ENCODE data around the gene HBZ. TPM values are rescaled to one million over a fixed set of nuclear protein-coding genes. Genes with fewer than 3 reads are reported as not detected.

HBZ gene
- total and polyA plus RNA-seq, 2 of the 8 experiments (the other 6 are each of a cell fraction or from before 2014, with no cell fraction given): 0.12 TPM; not detected in 1

DNA sequence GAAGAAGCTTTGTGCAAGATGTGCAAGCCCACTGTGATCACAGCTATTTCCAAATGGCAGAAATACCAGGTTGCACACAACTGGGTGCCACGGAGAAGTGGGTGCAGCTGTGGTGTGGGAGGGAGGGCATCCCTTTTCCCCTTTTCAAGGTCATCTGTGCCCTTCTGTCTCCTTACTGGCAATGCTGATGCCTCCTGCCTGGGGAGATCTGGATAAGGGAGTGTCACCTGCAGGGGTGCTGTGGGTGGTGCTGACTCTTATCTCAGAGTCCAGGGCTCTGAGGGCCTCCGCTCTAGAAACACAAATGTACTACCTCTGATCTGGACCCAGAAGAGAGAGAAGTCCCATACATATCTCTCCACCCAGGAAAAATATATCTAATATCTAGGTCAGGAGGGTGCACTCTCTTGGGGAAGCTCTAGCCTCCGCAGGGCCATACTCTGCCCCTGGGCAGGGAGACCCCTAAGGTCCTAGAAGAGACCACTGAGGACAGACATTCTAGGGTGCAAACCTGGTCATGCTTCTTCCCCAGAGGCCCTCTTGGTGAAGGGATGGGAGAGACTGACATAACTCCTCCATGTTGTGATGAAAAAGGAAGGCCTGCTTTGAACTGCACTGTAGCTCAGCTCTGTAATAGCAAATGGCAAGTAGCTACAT lies 32.5 kb upstream of the HBZ start:
- no peak overlapping the region for H3K4me3 ChIP-seq (ENCODE audit: extremely low read depth in 1 of 4, insufficient read depth in 2 of 4, low read depth in 3 of 4, low read length in 4 of 4)
- H3K27ac ChIP-seq (ENCODE audit: low read depth, low read length): no peak overlapping the region
- no peak overlapping the region for H3K14ac ChIP-seq (ENCODE audit: insufficient read length)
- H3K23ac ChIP-seq (ENCODE audit: insufficient read length): no peak overlapping the region
- no peak overlapping the region for H2BK15ac ChIP-seq (ENCODE audit: low read length)
- peaks cover 0 to 4% (median 1%) of the 10 kb centered on the region in 4 experiments; a peak in 4 of 7 replicates for H3K4me1 ChIP-seq (replicated peaks in 1 of 4; ENCODE audit: control insufficient read depth in 3 of 4, insufficient read depth in 4 of 4, low read length in 3 of 4)
- no peak overlapping the region for H2BK20ac ChIP-seq (ENCODE audit: low read length)
- no peaks in the 10 kb centered on the region for H3K79me1 ChIP-seq (ENCODE audit: low read depth, low read length)
- H3K56ac ChIP-seq (replicated peaks; ENCODE audit: insufficient read length, low read depth, low read length): no peak overlapping the region
- no peak overlapping the region for H4K5ac ChIP-seq (ENCODE audit: insufficient read length, low read depth, low read length)
- H2BK12ac ChIP-seq (ENCODE audit: low read depth, low read length): no peak overlapping the region
- H4K8ac ChIP-seq (ENCODE audit: extremely low read depth, insufficient read depth, low read length): no peak overlapping the region
- no peak overlapping the region for H2AK5ac ChIP-seq (ENCODE audit: low read depth, low read length)
- no peaks in the 10 kb centered on the region for H3K27me3 ChIP-seq (replicated peaks in 1 of 4; ENCODE audit: control insufficient read depth in 3 of 4, extremely low read depth in 1 of 4, insufficient read depth in 3 of 4, low read length in 3 of 4)
- H3K79me2 ChIP-seq (ENCODE audit: control insufficient read depth in 1 of 2, insufficient read depth in 2 of 2, low read length in 2 of 2): no peaks in the 10 kb centered on the region
- H3K9ac ChIP-seq (replicated peaks in 1 of 4; ENCODE audit: extremely low read depth in 1 of 4, low read depth in 3 of 4, low read length in 3 of 4): no peak overlapping the region
- H3K18ac ChIP-seq (ENCODE audit: extremely low read depth, low read length): no peak overlapping the region
- no peak overlapping the region for H2AFZ ChIP-seq (ENCODE audit: low read length)
- H3K36me3 ChIP-seq (ENCODE audit: control insufficient read depth in 2 of 4, insufficient read depth in 4 of 4, low read length in 3 of 4): peaks cover 0 to 2% (median 0%) of the 10 kb centered on the region in 4 experiments; a peak in 1 of 8 replicates
- no peaks in the 10 kb centered on the region for H3K9me3 ChIP-seq (ENCODE audit: insufficient read depth in 2 of 2, low read depth in 1 of 2, low read length in 1 of 2)
- no peak overlapping the region for H2BK5ac ChIP-seq (ENCODE audit: low read depth, low read length)
- WGBS, 2 experiments (ENCODE audit: extremely low coverage in 1 of 2, insufficient coverage in 1 of 2, insufficient read length in 1 of 2, insufficient replicate concordance in 2 of 2, low coverage in 1 of 2, low lambda C conversion rate in 2 of 2, missing lambda C conversion rate in 1 of 2): 90% methylated on average over 3 of the region's 3 CpGs; no CpG with 5 or more reads in 1 of the 2 experiments
- FAIRE-seq (no peak), DNase-seq (ENCODE audit: low read depth in 1 of 2, low spot score in 2 of 2) (no peak)
- H2BK120ac ChIP-seq (replicated peaks; ENCODE audit: low read depth, low read length): no peak overlapping the region
- H4K91ac ChIP-seq (replicated peaks; ENCODE audit: insufficient read length, low read length): no peak overlapping the region
- H3K23me2 ChIP-seq (ENCODE audit: low read depth, low read length): no peaks in the 10 kb centered on the region
- peaks cover 0 to 13% of the 10 kb centered on the region in 2 experiments for H4K20me1 ChIP-seq (replicated peaks in 1 of 2; ENCODE audit: control insufficient read depth in 1 of 2, insufficient read depth in 2 of 2, low read length in 2 of 2)
- H3K4me2 ChIP-seq (ENCODE audit: insufficient read depth in 1 of 2, low read depth in 2 of 2, low read length in 2 of 2): no peak overlapping the region
- CTCF ChIA-PET (ENCODE audit: partially characterized antibody): interaction anchor here (0.6 to 5.8 kb wide), 8 partner anchors 7 to 122 kb away, joined by 3 to 43 read pairs (median 4); no protein-coding TSS in a partner anchor
- no peak overlapping the region for H3K4ac ChIP-seq (replicated peaks; ENCODE audit: insufficient read length, low read depth, low read length)
- POLR2A ChIA-PET (ENCODE audit: partially characterized antibody): interaction anchor here (0.8 to 0.9 kb wide), 2 partner anchors 11 to 58 kb away, joined by 3 to 4 read pairs; no protein-coding TSS in a partner anchor
- TF ChIP-seq E2F6 (IDR thresholded peaks at IDR 0.05) (no peak), NRF1 (IDR thresholded peaks at IDR 0.05; ENCODE audit: low read depth, low read length) (no peak), SIRT6 (IDR thresholded peaks at IDR 0.05; ENCODE audit: low read length) (no peak), BACH1 (IDR thresholded peaks at IDR 0.05; ENCODE audit: low read length) (no peak), SP4 (IDR thresholded peaks at IDR 0.05; ENCODE audit: low read length) (no peak), KDM5A (IDR thresholded peaks at IDR 0.05; ENCODE audit: low read length) (no peak), CHD2 (IDR thresholded peaks at IDR 0.05; ENCODE audit: low read length) (no peak), TBP (IDR thresholded peaks at IDR 0.05; ENCODE audit: low read depth, low read length) (no peak), ATF2 (IDR thresholded peaks at IDR 0.05; ENCODE audit: low read length) (no peak), GABPA (IDR thresholded peaks at IDR 0.05; ENCODE audit: borderline replicate concordance, insufficient read depth, low read length) (no peak), ATF3 (IDR thresholded peaks at IDR 0.05; ENCODE audit: insufficient read depth, low read depth, low read length) (no peak)
